ENCODE results near the gene LBX2.
A peak's percentile ranks its signal among the peaks of the same experiment; 100 is the strongest.

Gene LBX2

GRCh38 chr2:74515271-74515980 is 16.0 kb upstream of the LBX2 start:
- Mint-ChIP-seq H3K9me3 (no peaks in the 10 kb centered on the region), H3K4me3 (peak overlapping the region; percentile 59), H3K4me1 (peaks cover 23% of the 10 kb centered on the region), H3K27me3 (peaks cover 82% of the 10 kb centered on the region), H3K36me3 (ENCODE audit: low read depth) (peaks cover 8% of the 10 kb centered on the region), H3K27ac (no peak overlapping the region)
- ATAC-seq (no peak), DNase-seq (peak; percentile 20)

DNA sequence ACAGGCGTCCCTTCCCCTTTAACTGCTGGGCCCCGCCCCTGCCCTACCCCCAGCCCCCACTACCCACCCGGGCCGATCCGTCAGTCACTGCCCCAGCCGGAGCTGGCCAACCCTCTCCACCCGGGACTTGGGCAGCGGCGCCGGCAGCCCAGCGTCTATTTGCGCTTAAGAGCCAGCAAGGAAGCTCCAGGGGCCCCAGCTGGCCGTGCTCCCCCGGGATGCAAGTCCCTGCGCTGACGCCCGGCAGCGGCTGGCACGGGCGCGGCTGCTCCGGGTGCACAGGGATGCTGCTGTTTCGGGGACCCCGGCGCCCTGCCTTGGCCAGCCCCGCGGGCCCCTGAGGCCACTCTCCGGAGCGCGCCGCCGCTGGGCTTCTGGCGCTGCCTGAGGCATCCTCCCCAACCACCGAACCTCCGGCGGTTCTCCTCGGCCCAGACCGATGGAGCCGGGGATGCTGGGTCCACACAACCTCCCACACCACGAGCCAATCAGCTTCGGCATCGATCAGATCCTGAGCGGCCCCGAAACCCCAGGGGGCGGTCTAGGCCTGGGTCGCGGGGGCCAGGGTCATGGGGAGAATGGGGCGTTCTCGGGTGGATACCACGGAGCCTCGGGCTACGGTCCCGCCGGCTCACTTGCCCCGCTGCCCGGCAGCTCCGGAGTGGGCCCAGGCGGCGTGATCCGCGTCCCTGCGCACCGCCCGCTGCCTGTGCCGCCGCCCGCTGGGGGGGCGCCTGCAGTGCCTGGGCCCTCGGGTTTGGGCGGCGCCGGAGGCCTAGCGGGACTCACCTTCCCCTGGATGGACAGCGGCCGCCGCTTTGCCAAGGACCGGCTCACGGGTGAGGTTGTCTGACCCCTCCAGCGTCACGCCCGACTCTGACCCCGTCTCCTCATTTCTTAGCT is 15.2 kb upstream of the LBX2 start, which contains the start of gene TLX2:
TSS of gene TLX2 (plus strand) at position 83 of the 903 bp plus-strand sequence. CDS start at position 440, 357 bp downstream.
- H3K4me3 Mint-ChIP-seq, result peak within 1 kb of the TSS; percentile 59
- H3K27ac Mint-ChIP-seq, result no peak within 1 kb of the TSS
- peaks cover 8% of the 10 kb centered on the region for H3K36me3 Mint-ChIP-seq (ENCODE audit: low read depth)
- peaks cover 79% of the 10 kb centered on the region for H3K27me3 Mint-ChIP-seq
- no peak for DNase-seq
- H3K4me1 Mint-ChIP-seq, result peaks cover 24% of the 10 kb centered on the region
- peak; percentile 13 for ATAC-seq
- H3K9me3 Mint-ChIP-seq, result no peaks in the 10 kb centered on the region

DNA sequence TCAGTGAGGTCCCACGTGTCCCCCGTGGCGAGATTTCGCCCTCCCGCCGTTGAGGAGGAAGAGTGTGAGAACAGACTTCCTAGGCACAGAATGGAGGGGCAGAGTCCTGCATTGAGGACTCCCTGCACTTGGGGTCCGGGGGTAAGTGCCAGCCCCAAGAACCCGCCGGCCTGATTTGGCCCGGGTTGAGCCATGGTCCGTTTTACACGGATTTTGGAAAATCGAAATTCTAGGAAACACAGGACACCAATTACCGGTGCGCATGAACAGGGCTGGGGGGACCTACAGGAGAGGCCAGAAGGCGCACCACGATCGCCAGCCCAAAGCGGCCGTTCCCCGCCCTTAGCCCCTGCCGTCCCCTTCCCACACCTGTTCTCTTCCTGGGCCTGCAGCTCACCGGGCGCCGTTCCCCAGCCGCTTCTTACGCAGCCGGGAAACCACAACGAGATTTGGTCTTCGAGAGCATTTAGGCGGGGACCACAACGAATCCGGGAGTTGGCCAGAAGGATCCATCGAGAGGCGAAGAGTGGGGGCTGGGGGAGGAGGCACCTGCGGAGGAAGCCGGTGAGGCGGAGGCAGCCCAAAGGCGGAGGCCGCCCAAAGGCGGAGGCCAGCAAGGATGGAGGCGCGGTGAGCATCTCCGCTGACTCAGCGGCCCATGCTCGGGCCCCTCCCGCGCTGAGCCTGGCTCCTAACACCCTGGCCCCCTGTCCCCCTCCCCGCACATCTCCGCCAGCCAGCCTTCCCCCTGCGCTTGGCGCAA is 14.4 kb upstream of the LBX2 start:
- DNase-seq, result peak; percentile 26
- Mint-ChIP-seq H3K27me3 (peaks cover 76% of the 10 kb centered on the region), H3K36me3 (ENCODE audit: low read depth) (peaks cover 8% of the 10 kb centered on the region), H3K4me3 (no peak overlapping the region), H3K9me3 (no peaks in the 10 kb centered on the region), H3K27ac (no peak overlapping the region), H3K4me1 (peaks cover 24% of the 10 kb centered on the region)
- ATAC-seq, result peak; percentile 7

GRCh38 chr2:74512744-74513604 is 13.6 kb upstream of the LBX2 start:
- ATAC-seq (no peak), DNase-seq (no peak)
- H3K4me1 Mint-ChIP-seq, result peaks cover 31% of the 10 kb centered on the region
- peaks cover 8% of the 10 kb centered on the region for H3K36me3 Mint-ChIP-seq (ENCODE audit: low read depth)
- H3K27ac Mint-ChIP-seq, result no peak overlapping the region
- H3K27me3 Mint-ChIP-seq, result peaks cover 69% of the 10 kb centered on the region
- no peak overlapping the region for H3K4me3 Mint-ChIP-seq
- H3K9me3 Mint-ChIP-seq, result no peaks in the 10 kb centered on the region

- Mint-ChIP-seq H3K27me3 (peaks cover 57% of the 10 kb centered on the region), H3K4me1 (peaks cover 41% of the 10 kb centered on the region), H3K4me3 (no peak overlapping the region), H3K9me3 (no peaks in the 10 kb centered on the region), H3K27ac (no peak overlapping the region), H3K36me3 (ENCODE audit: low read depth) (peaks cover 11% of the 10 kb centered on the region)
- DNase-seq, result no peak
- no peak for ATAC-seq
Measured at GRCh38 chr2:74511104-74511989, 11.9 kb upstream of the LBX2 start.

DNA sequence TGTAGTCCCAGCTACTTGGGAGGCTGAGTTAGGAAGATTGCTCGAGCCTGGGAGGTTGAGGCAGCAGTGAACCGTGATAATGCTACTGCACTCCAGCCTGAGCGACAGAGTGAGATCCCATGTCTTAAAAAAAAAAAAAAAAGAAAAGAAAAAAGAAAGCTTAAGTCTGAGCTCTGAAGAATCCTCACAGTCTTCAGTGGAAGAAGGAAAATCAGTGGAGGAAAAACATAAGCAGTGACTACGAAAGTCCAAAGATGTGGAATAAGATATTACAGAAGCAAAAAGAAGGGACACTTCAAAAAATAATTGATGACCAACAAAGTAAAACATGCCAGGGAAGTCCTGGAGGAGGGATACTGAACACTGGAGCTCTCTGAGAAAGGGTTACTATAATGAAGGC is 10.9 kb upstream of the LBX2 start:
- Mint-ChIP-seq H3K36me3 (ENCODE audit: low read depth) (peaks cover 19% of the 10 kb centered on the region), H3K4me3 (no peak overlapping the region), H3K4me1 (peaks cover 41% of the 10 kb centered on the region), H3K27me3 (peaks cover 49% of the 10 kb centered on the region), H3K27ac (no peak overlapping the region), H3K9me3 (no peaks in the 10 kb centered on the region)
- ATAC-seq (no peak), DNase-seq (no peak)

GRCh38 chr2:74507926-74508520 is 8.6 kb upstream of the LBX2 start:
- H3K9me3 Mint-ChIP-seq, result no peaks in the 10 kb centered on the region
- peaks cover 51% of the 10 kb centered on the region for H3K27me3 Mint-ChIP-seq
- H3K27ac Mint-ChIP-seq, result peak overlapping the region; percentile 100
- peak; percentile 20 for DNase-seq
- H3K4me1 Mint-ChIP-seq, result peaks cover 53% of the 10 kb centered on the region
- peaks cover 31% of the 10 kb centered on the region for H3K36me3 Mint-ChIP-seq (ENCODE audit: low read depth)
- ATAC-seq, result no peak
- H3K4me3 Mint-ChIP-seq, result peak overlapping the region; percentile 99

GRCh38 chr2:74507145-74507925 is 7.9 kb upstream of the LBX2 start, which contains the start of gene PCGF1:
Gene PCGF1, minus strand, starts transcription at chr2:74507695. Its CDS starts 27 bp downstream, at chr2:74507668.
- H3K27ac Mint-ChIP-seq, result peak within 1 kb of the TSS; percentile 100
- peaks cover 31% of the 10 kb centered on the region for H3K36me3 Mint-ChIP-seq (ENCODE audit: low read depth)
- peaks cover 52% of the 10 kb centered on the region for H3K27me3 Mint-ChIP-seq
- H3K4me3 Mint-ChIP-seq, result peak within 1 kb of the TSS; percentile 99
- ATAC-seq (peak; percentile 88), DNase-seq (peak; percentile 99)
- peaks cover 58% of the 10 kb centered on the region for H3K4me1 Mint-ChIP-seq
- no peaks in the 10 kb centered on the region for H3K9me3 Mint-ChIP-seq

- ATAC-seq, result no peak
- no peak for DNase-seq
- H3K27me3 Mint-ChIP-seq, result peaks cover 52% of the 10 kb centered on the region
- H3K4me3 Mint-ChIP-seq, result peak overlapping the region; percentile 3
- H3K36me3 Mint-ChIP-seq (ENCODE audit: low read depth), result peaks cover 31% of the 10 kb centered on the region
- H3K4me1 Mint-ChIP-seq, result peaks cover 64% of the 10 kb centered on the region
- H3K27ac Mint-ChIP-seq, result no peak overlapping the region
- no peaks in the 10 kb centered on the region for H3K9me3 Mint-ChIP-seq
Measured at GRCh38 chr2:74505448-74506246, 6.2 kb upstream of the LBX2 start.

GRCh38 chr2:74504591-74504990 is 5.2 kb upstream of the LBX2 start:
- H3K27me3 Mint-ChIP-seq, result peaks cover 55% of the 10 kb centered on the region
- H3K4me1 Mint-ChIP-seq, result peaks cover 62% of the 10 kb centered on the region
- peaks cover 31% of the 10 kb centered on the region for H3K36me3 Mint-ChIP-seq (ENCODE audit: low read depth)
- no peak for DNase-seq
- ATAC-seq, result no peak
- no peak overlapping the region for H3K27ac Mint-ChIP-seq
- H3K4me3 Mint-ChIP-seq, result peak overlapping the region; percentile 2
- no peaks in the 10 kb centered on the region for H3K9me3 Mint-ChIP-seq

Data from activated naive CD8-positive, alpha-beta T cell treated with anti-CD3 and anti-CD28 coated beads, Interleukin-2, amount 50 U/mL, for 24 hours (primary cell).